ENCODE results near the gene RNF180. TPM values are rescaled to one million over a fixed set of nuclear protein-coding genes. Genes with fewer than 3 reads are reported as not detected.

Gene RNF180
- total RNA-seq, 1 donor from 2014 or later, result 7.8 TPM

DNA sequence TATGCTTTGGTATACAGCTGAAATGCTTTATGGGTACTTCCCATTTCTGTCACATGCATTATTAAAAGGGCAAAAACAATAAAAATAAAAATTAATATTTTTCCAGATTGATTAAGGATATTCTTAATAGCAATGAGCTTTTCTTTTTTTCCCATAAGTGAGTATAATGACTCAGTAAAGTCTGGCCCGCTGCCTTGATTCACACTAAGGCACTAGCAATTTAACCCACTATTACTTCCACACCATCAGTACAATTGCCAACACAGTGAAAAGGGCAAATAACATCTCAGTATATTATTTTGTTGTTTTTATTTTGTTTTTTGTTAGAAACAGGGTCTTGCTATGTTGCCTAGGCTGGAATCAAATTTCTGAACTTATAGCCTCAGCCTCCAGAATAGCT lies 150.1 kb downstream of the RNF180 start:
- Mint-ChIP-seq H3K4me3 (ENCODE audit: unreplicated experiment) (no peak overlapping the region), H3K36me3 (ENCODE audit: low read depth, unreplicated experiment) (no peaks in the 10 kb centered on the region), H3K27ac (ENCODE audit: unreplicated experiment) (no peak overlapping the region), H3K9me3 (ENCODE audit: unreplicated experiment) (no peaks in the 10 kb centered on the region), H3K4me1 (ENCODE audit: unreplicated experiment) (peaks cover 7% of the 10 kb centered on the region), H3K27me3 (ENCODE audit: unreplicated experiment) (no peaks in the 10 kb centered on the region)
- TF ChIP-seq, protein P1, sequence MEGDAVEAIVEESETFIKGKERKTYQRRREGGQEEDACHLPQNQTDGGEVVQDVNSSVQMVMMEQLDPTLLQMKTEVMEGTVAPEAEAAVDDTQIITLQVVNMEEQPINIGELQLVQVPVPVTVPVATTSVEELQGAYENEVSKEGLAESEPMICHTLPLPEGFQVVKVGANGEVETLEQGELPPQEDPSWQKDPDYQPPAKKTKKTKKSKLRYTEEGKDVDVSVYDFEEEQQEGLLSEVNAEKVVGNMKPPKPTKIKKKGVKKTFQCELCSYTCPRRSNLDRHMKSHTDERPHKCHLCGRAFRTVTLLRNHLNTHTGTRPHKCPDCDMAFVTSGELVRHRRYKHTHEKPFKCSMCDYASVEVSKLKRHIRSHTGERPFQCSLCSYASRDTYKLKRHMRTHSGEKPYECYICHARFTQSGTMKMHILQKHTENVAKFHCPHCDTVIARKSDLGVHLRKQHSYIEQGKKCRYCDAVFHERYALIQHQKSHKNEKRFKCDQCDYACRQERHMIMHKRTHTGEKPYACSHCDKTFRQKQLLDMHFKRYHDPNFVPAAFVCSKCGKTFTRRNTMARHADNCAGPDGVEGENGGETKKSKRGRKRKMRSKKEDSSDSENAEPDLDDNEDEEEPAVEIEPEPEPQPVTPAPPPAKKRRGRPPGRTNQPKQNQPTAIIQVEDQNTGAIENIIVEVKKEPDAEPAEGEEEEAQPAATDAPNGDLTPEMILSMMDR (IDR thresholded peaks at IDR 0.05; ENCODE audit: unreplicated experiment), result no peak
- DNase-seq (ENCODE audit: low spot score), result no peak

DNA sequence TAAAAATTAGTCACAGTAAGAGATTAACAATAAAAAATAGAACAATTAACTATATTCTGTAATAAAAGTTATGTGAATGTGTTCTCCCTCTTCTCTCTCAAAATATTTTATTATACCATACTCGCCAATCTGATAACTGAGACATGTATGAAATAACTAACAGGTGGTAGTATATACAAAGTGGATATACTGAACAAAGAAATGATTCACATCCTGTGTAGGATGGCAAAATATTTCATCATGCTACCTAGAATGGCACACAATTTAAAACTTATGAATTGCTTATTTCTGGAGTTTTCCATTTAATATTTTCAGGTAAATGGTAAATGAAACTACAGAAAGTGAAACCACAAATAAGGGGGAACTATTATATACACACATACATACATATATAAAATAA lies 152.5 kb downstream of the RNF180 start:
- no peaks in the 10 kb centered on the region for H3K4me1 Mint-ChIP-seq (ENCODE audit: unreplicated experiment)
- no peak overlapping the region for H3K27ac Mint-ChIP-seq (ENCODE audit: unreplicated experiment)
- no peak overlapping the region for H3K4me3 Mint-ChIP-seq (ENCODE audit: unreplicated experiment)
- H3K36me3 Mint-ChIP-seq (ENCODE audit: low read depth, unreplicated experiment), result no peaks in the 10 kb centered on the region
- no peaks in the 10 kb centered on the region for H3K27me3 Mint-ChIP-seq (ENCODE audit: unreplicated experiment)
- TF ChIP-seq, protein P1 (IDR thresholded peaks at IDR 0.05; ENCODE audit: unreplicated experiment), result no peak
- DNase-seq (ENCODE audit: low spot score), result no peak
- no peaks in the 10 kb centered on the region for H3K9me3 Mint-ChIP-seq (ENCODE audit: unreplicated experiment)

DNA sequence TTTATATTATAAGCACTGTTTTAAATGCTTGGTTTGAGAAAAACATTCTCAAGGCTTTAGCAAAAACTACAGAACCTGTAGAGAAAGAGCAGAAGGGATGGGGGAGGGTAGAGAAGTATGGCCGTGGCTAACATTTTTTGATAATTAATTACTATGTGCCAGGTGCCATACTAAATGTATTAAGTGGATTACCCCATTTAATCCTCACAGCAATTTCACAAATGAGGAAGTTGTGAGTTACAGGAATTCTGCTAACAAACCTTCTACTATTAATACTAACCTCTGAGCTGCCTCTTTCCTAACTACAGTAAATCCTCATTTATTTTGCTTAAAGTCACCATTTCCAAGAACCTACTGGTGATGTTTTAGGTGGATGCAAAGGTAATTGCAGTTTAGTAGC lies 157.9 kb downstream of the RNF180 start:
- no peaks in the 10 kb centered on the region for H3K27me3 Mint-ChIP-seq (ENCODE audit: unreplicated experiment)
- DNase-seq (ENCODE audit: low spot score), result no peak
- no peaks in the 10 kb centered on the region for H3K9me3 Mint-ChIP-seq (ENCODE audit: unreplicated experiment)

DNA sequence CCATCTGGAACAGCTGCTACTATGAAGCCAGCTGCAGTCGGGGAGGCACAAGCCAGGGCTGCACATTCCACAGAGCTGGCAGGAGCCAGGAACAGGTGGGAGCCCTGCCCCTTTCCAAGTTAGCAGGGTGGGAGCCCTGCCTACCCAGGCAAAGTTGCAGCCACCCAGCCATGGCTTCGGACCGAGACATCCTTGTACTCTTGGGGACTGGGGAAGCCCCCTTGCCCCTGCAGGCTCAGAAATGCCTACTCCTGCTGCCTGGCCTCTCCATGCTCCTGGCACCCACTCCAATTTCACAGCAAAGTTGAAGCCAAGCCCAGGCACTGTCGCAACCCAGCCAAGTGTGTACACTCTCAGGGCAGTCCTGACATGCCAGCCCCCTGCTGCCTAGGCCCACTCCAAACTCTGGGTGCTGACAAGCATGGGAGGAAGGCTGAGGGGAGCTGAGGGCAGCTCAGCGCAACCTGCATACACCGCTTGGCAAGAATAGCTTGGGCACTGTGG lies 165.1 kb downstream of the RNF180 start:
- TF ChIP-seq, protein P1 (IDR thresholded peaks at IDR 0.05; ENCODE audit: unreplicated experiment), result no peak
- peaks cover 8% of the 10 kb centered on the region for H3K36me3 Mint-ChIP-seq (ENCODE audit: low read depth, unreplicated experiment)
- H3K27me3 Mint-ChIP-seq (ENCODE audit: unreplicated experiment), result no peaks in the 10 kb centered on the region
- DNase-seq (ENCODE audit: low spot score), result no peak
- H3K9me3 Mint-ChIP-seq (ENCODE audit: unreplicated experiment), result no peaks in the 10 kb centered on the region
- no peaks in the 10 kb centered on the region for H3K4me1 Mint-ChIP-seq (ENCODE audit: unreplicated experiment)
- H3K4me3 Mint-ChIP-seq (ENCODE audit: unreplicated experiment), result no peak overlapping the region
- no peak overlapping the region for H3K27ac Mint-ChIP-seq (ENCODE audit: unreplicated experiment)

More for the DNA sequence above, 157.9 kb downstream of the RNF180 start:
- TF ChIP-seq, protein P1 (IDR thresholded peaks at IDR 0.05; ENCODE audit: unreplicated experiment), result no peak
- Mint-ChIP-seq H3K4me1 (ENCODE audit: unreplicated experiment) (no peaks in the 10 kb centered on the region), H3K4me3 (ENCODE audit: unreplicated experiment) (no peak overlapping the region), H3K36me3 (ENCODE audit: low read depth, unreplicated experiment) (no peaks in the 10 kb centered on the region), H3K27ac (ENCODE audit: unreplicated experiment) (no peak overlapping the region)

DNA sequence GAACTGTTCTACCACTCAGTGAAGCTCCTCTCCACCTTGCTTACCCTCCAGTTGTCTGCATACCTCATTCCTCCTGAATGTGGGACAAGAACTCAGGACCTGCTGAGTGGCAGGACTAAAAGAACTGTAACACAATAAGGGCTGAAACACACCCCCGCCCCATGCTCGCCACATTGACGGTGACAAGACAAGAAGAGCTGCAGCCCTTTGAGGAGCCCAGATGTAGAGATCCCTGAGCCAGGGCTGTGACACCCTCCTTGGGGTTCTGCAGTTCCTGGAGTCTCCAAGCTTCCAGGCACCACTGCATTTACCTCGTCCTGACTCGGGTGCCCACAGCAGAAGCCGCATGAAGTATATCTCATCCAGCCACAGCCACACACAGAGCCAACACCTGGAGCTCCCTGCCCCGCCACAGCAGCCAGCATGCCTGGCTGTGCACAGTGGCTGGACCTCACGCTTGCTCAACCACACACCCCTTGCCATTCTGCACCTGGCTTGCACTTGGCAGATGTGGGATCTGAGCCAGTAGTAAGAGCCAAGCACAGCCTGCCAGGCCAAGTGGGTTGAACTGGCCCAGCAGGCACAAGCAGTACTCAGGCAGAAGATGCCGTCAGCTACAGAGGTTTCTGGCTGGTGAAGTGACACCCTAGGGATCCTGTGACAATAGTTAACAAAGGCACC lies 166.1 kb downstream of the RNF180 start:
- no peak for DNase-seq (ENCODE audit: low spot score)
- no peak overlapping the region for H3K27ac Mint-ChIP-seq (ENCODE audit: unreplicated experiment)
- no peaks in the 10 kb centered on the region for H3K27me3 Mint-ChIP-seq (ENCODE audit: unreplicated experiment)
- H3K36me3 Mint-ChIP-seq (ENCODE audit: low read depth, unreplicated experiment), result peaks cover 8% of the 10 kb centered on the region
- H3K4me3 Mint-ChIP-seq (ENCODE audit: unreplicated experiment), result no peak overlapping the region
- H3K9me3 Mint-ChIP-seq (ENCODE audit: unreplicated experiment), result no peaks in the 10 kb centered on the region
- no peaks in the 10 kb centered on the region for H3K4me1 Mint-ChIP-seq (ENCODE audit: unreplicated experiment)
- TF ChIP-seq, protein P1 (IDR thresholded peaks at IDR 0.05; ENCODE audit: unreplicated experiment), result no peak

Data from endothelial cell (in vitro differentiated cells).